Measurements from ENCODE around the gene HDGFL3.

DNA sequence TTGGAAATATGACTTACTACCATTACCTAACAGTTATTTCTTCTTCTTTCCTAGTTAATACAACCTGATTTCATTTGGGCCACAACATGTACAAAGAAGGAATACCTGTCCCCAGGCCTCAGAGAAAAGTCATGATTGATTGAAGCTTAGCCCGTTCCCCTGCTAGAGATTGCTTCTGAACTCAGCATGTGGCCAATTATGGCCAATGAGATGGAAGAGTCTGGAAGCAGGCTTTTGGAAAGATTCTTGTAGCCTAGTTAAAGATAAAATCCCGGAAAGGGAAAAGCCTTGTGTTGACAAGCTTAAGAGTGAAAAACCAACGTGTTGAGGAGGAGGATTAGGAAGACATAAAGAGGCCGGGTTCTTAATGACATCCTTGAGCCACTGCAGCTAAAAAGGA lies 117.2 kb downstream of the HDGFL3 start:
- TF ChIP-seq EZH2 (IDR thresholded peaks at IDR 0.05), result no peak
- TF ChIP-seq CTCF (IDR thresholded peaks at IDR 0.05), result no peak
- no peak for TF ChIP-seq EZH2phosphoT487 (IDR thresholded peaks at IDR 0.05)

Measured in neural progenitor cell (in vitro differentiated cells).